ENCODE results near the gene ASPSCR1.

DNA sequence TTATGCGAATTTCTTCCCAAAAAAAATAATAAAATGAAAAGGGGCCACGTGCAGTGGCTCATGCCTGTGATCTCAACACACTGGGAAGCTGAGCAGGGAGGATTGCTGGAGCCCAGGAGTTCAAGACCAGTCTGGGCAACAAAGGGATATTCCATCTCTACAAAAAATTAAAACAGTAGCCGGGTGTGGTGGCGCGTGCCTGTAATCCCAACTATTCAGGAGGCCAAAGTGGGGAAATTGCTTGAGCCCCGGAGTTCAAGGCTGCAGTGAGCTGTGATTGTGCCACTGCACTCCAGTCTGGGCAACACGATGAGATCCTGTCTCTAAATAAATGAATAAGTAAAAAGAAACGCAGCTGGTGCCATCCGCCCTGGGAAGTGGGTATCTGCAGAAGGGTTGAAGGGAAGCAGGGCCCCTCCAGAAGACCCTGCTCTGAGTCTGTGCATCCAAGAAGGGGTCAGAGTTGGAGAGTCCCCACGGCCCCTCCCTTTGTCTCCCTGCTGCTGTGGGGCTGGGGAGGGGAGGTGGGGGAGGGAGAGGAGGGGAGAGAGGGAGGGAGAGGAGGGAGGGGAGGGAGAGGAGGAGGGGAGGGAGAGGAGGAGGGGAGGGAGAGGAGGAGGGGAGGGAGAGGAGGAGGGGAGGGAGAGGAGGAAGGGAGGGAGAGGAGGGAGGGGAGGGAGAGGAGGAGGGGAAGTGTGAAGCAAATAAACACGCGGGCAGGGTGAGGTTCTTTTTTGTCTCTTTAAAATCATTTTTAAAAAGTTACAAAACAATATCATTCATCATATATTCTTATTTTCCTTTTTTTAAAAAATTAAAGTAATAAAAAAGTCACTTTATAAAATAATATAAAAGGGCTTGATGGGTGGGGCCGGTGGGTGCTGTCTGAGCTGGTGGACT, 25.4 kb upstream of the ASPSCR1 start:
- TF ChIP-seq, protein P1, sequence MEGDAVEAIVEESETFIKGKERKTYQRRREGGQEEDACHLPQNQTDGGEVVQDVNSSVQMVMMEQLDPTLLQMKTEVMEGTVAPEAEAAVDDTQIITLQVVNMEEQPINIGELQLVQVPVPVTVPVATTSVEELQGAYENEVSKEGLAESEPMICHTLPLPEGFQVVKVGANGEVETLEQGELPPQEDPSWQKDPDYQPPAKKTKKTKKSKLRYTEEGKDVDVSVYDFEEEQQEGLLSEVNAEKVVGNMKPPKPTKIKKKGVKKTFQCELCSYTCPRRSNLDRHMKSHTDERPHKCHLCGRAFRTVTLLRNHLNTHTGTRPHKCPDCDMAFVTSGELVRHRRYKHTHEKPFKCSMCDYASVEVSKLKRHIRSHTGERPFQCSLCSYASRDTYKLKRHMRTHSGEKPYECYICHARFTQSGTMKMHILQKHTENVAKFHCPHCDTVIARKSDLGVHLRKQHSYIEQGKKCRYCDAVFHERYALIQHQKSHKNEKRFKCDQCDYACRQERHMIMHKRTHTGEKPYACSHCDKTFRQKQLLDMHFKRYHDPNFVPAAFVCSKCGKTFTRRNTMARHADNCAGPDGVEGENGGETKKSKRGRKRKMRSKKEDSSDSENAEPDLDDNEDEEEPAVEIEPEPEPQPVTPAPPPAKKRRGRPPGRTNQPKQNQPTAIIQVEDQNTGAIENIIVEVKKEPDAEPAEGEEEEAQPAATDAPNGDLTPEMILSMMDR (IDR thresholded peaks at IDR 0.05) = no peak
- TF ChIP-seq POLR2A (IDR thresholded peaks at IDR 0.05) = no peak
